EL (cell line): Measurements from ENCODE around the gene INCENP.
"Not testable (repeated sequence)": the region's sequence is repeated elsewhere in the genome, so short reads cannot be mapped to it uniquely, and the experiment has no call there.

Experiments used
- DNase-seq: peaks from one replicate; pipeline ENCODE4 v3.0.0-alpha.2; 2016

The INCENP gene

DNA sequence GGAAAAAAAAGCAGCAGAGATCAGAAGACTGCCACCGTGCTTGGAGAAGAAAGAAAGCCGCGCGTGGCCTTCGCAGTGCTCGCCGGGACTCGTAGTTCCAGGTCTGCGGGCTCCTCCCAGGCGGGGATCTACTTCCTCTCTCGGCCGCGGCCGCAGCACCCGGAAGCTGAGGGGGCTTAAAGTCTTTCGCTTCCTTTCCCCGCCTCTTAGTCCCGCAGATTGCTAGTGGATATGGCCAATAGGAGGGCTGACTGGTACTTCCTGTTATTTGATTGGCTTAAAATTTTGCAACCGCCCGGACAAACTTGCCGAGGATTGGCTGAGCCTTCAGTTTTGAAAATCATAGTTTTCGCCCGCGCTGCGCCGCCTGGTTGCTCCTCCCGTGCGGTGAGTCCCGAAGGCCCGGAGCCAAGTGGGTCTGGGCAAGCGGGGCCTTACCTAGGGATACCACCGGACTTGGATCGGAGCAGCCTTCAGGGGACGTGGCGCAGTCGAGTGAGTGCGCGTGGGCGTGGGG lies at the start of gene INCENP:
Gene INCENP, plus strand, starts transcription at position 343 of the 517 bp plus-strand sequence. CDS start 4,151 bp downstream, outside the sequence.
- peak; percentile 99 for DNase-seq

GRCh38 chr11:62075438-62075837 lies 48.4 kb upstream of the INCENP start:
- DNase-seq = no peak

DNA sequence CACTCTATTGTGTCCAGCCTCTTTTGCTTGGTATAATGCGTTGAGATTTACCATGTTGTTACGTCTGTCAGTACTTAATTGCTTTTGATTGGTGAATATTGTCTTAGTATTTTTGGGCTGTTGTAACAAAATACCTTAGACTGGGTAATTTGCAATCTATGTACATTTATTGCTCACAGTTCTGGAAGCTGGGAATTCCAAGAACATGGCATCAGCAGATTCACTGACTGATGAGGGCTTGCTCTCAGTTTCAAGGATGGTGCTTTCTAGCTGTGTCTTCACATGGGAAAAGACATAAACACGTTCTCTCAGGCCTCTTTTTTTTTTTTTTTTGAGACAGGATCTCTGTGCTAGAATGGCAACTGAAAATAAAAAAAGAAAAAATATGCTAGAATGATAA lies 46.7 kb upstream of the INCENP start:
- DNase-seq = peak; percentile 15

GRCh38 chr11:62081378-62082291 lies 42.2 kb upstream of the INCENP start:
- DNase-seq = peak; percentile 68

- DNase-seq = no peak
Measured at GRCh38 chr11:62082292-62082657, 41.5 kb upstream of the INCENP start.

DNA sequence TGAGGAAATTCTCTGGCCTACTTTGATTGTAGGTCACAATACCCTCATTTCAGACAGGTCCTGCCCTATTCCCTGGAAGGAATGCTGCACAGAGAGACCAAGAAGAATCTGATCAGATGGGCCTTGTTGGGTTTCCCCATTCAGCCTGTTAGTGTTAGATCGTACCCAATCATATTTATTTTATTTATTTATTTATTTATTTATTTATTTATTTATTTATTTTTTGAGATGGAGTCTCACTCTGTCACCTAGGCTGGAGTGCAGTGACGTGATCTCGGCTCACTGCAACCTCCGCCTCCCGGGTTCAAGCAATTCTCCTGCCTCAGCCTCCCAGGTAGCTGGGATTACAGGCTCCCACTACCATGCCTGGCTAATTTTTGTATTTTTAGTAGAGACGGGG lies 39.0 kb upstream of the INCENP start:
- not testable (repeated sequence) for DNase-seq

DNA sequence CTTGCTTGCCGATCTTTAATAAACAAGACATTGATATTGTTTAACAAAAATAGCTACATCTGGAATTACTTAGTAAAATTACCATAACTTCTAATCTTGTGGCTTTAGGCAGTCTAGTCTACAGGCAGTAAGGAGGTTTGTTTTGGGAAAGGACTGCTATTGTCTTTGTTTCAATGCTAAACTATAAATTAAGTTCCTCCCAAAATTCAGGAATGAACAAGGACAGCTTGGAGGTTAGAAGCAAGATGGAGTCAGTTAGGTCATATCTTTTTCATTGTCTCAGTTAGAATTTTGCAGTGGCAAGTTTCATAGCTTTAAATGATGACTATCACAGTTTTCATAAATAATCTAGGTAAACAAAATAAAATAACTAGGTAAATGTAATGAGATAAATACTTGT lies 36.1 kb upstream of the INCENP start:
- no peak for DNase-seq

GRCh38 chr11:62088331-62088933 lies 35.4 kb upstream of the INCENP start:
- no peak for DNase-seq

DNA sequence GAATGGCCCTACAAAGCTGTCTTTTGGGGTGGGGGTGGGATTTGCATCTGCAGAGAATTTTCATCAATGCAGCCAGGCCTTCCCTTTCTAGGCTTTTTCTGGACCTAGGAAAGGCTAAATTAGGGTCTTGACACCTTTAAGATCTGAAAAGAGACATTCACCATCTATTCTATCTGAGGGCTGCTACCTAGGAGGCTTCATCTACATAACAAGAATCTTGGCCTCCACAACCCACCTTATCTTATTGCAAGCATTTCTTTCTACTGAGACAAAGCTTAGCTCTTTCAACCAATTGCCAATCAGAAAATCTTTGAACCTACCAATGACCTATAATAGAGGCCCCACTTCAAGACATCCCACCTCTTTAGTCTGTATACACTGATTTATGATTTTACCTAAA lies 20.7 kb upstream of the INCENP start:
- no peak for DNase-seq

GRCh38 chr11:62103986-62104385 lies 19.8 kb upstream of the INCENP start:
- no peak for DNase-seq

- peak; percentile 46 for DNase-seq
Measured at GRCh38 chr11:62104816-62105653, 18.8 kb upstream of the INCENP start.

DNA sequence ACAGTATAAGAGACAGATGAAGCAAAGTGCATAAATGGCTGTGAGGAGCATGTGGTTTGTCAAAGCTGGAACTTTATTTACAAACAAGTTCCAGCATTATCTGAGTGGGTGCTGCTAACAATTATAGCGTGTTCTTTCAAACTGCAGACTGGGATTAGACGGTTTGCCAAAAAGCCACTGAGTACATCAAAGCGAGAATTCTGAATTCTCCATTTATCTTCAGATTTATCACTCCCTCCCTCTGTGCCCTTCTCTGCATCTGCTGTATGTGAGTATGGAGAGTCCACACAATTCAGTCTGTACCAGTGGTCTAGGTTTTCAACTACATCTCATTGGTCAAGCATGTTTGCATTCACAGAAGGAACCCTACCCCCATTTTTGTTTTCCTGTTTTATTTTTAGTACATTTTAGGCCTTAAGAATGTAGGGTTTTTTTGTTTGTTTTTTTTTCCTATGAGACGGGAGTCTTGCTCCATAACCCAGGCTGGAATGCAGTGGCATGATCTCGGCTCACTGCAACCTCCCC lies 18.1 kb upstream of the INCENP start:
- peak; percentile 33 for DNase-seq

DNA sequence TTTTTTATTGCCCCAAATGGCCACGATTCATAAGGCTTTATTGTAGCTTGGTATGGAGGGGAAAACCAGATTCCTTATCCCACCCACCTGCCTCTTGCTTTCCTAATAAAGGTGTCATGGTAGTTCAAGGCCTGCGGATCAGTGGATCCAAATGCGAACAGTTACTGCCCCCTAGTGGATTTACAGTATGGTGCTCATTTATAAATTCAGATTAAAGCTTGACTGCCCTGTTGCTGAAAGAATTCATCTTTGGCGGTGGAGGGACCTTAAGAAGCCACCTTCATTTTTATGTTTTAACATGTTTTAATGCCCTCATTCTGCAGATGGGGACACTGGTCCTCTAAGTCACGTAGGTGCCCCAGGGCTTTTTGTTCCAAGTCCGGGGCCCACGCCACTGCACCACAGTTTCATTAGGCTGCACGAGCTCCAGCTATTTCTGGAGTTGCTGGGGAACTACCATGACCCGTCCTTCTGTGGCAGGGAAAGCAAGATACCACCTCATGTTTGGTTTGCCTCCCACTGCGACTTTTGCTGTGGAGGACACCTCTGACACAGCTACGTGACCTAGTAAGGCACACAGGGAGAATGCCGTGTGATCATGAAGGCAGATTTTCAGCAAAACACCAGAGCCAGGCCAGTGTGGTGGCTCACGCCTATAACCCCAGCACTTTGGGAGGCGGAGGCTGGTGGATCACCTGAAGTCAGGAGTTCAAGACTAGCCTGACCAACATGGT lies 15.6 kb upstream of the INCENP start:
- peak; percentile 64 for DNase-seq

- DNase-seq = peak; percentile 64
Measured at GRCh38 chr11:62108971-62109404, 14.8 kb upstream of the INCENP start.

GRCh38 chr11:62115085-62115694 lies 8.6 kb upstream of the INCENP start:
- DNase-seq = no peak

DNA sequence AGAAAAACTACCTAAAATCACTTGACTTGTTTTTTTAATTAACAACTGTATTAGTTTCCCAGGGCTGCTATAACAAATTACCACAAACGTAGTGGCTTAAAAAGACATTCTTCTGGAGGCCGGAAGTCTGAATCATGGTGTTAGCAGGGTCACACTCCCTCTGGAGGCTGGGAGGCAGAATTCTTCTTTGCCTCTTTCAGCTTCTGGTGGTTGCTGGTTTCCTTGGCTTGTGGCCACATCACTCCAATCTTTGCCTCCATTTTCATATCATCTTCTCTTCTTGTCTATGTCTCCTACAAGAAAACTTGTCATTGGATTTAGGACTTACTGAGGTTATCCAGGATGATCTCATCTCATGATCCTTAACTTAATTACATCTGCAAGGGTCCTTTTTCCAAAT lies 7.4 kb upstream of the INCENP start:
- no peak for DNase-seq

- DNase-seq = no peak
Measured at GRCh38 chr11:62119569-62119968, 4.2 kb upstream of the INCENP start.

GRCh38 chr11:62120001-62120400 lies 3.8 kb upstream of the INCENP start:
- DNase-seq = no peak

DNA sequence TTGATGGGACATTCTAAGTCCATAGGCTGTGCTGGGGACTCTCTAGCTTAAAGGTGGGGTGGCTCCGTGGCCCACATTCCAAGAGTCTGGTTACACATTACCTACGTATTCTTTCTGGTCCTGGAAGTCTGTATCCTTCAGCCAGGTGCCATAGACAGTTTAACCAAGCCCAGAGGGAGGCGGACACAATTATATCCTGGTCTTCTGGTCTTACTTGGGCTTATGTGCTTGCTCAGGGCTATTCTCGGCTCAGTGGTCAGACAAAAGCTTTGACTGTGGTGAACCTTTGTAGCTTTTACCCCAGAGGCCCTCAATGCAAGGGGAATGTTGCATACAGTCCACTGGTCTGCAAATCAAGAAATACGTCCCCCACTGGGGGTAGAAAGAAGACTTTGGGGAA lies 3.4 kb upstream of the INCENP start:
- no peak for DNase-seq

- no peak for DNase-seq
Measured at GRCh38 chr11:62122076-62122475, 1.7 kb upstream of the INCENP start.
